Loucy (cell line): Measurements from ENCODE around the gene RAP1GDS1.

Source experiments
- H2AFZ ChIP-seq: fragments of 200-600 bp; sonication (generic); 2 replicates; pipeline ENCODE4 v1.6.0; 2016; ENCODE audit warnings: antibody characterized with exemption, mild to moderate bottlenecking, low read length, moderate library complexity
- H3F3A ChIP-seq: fragments of 200-600 bp; 2 replicates; pipeline ENCODE4 v1.6.0; 2016; ENCODE audit warnings: antibody characterized with exemption, low read depth, mild to moderate bottlenecking
- H3K27me3 ChIP-seq: fragments of 200-600 bp; sonication (generic); 2 replicates; pipeline ENCODE4 v1.6.1; 2014; ENCODE audit warnings: low read length, mild to moderate bottlenecking; ENCODE audit not compliant: insufficient read depth, poor library complexity, severe bottlenecking
- H3K36me3 ChIP-seq: fragments of 200-600 bp; sonication (generic); 2 replicates; pipeline ENCODE4 v1.6.1; 2016; ENCODE audit warnings: low read length; ENCODE audit not compliant: insufficient read depth
- H3K4me1 ChIP-seq: fragments of 200-600 bp; sonication (generic); 2 replicates; pipeline ENCODE4 v1.5.1; 2014; ENCODE audit warnings: low read length, mild to moderate bottlenecking; ENCODE audit not compliant: insufficient read depth, poor library complexity, severe bottlenecking
- H3K4me2 ChIP-seq: fragments of 200-600 bp; sonication (generic); 2 replicates; pipeline ENCODE4 v1.6.0; 2014; ENCODE audit warnings: antibody characterized with exemption, low read length, low read depth, mild to moderate bottlenecking; ENCODE audit not compliant: poor library complexity, severe bottlenecking
- H3K4me3 ChIP-seq: fragments of 200-600 bp; sonication (generic); 2 replicates; pipeline ENCODE4 v1.5.1; 2014; ENCODE audit warnings: low read length, mild to moderate bottlenecking, mixed read lengths; ENCODE audit not compliant: poor library complexity, severe bottlenecking
- H3K79me2 ChIP-seq: fragments of 200-600 bp; sonication (generic); 2 replicates; pipeline ENCODE4 v1.6.1; 2014; ENCODE audit warnings: low read length; ENCODE audit not compliant: insufficient read depth
- H3K9ac ChIP-seq: fragments of 200-600 bp; sonication (generic); 2 replicates; pipeline ENCODE4 v1.6.0; 2014; ENCODE audit warnings: mild to moderate bottlenecking, low read depth, low read length, moderate library complexity; ENCODE audit not compliant: poor library complexity, severe bottlenecking
- H3K9me2 ChIP-seq: fragments of 200-600 bp; sonication (generic); replicated peaks from 2 replicates; pipeline ENCODE4 v1.6.1; 2016; ENCODE audit warnings: low read depth, low read length, mixed read lengths
- H3K9me3 ChIP-seq: fragments of 200-600 bp; sonication (generic); 2 replicates; pipeline ENCODE4 v1.6.1; 2014; ENCODE audit warnings: mild to moderate bottlenecking, antibody characterized with exemption, low read length, low read depth; ENCODE audit not compliant: insufficient read depth
- H4K20me1 ChIP-seq: fragments of 200-600 bp; sonication (generic); 2 replicates; pipeline ENCODE4 v1.6.0; 2014; ENCODE audit warnings: antibody characterized with exemption, low read length, mild to moderate bottlenecking; ENCODE audit not compliant: insufficient read depth, poor library complexity, severe bottlenecking
- CTCF ChIP-seq: fragments of 200-600 bp; sonication (generic); conservative IDR thresholded peaks from 2 replicates; pipeline ENCODE4 v1.5.1; 2014; ENCODE audit warnings: mild to moderate bottlenecking, antibody characterized with exemption, low read length
- EZH2phosphoT487 ChIP-seq: fragments of 200-600 bp; IDR thresholded peaks from 2 replicates; pipeline ENCODE4 v1.6.1; 2018; ENCODE audit warnings: antibody characterized with exemption, mild to moderate bottlenecking, moderate library complexity, borderline replicate concordance

The RAP1GDS1 gene

GRCh38 chr4:98381306-98381705 lies 120.1 kb downstream of the RAP1GDS1 start:
- Histone ChIP-seq H3K4me1 (no peaks in the 10 kb centered on the region), H3K9ac (no peak overlapping the region), H3K27me3 (no peaks in the 10 kb centered on the region), H3K4me3 (no peak overlapping the region), H3F3A (no peaks in the 10 kb centered on the region), H4K20me1 (no peaks in the 10 kb centered on the region), H3K9me2 (no peaks in the 10 kb centered on the region), H3K4me2 (no peak overlapping the region), H2AFZ (no peak overlapping the region), H3K36me3 (peaks cover 6% of the 10 kb centered on the region; the same call in 1 of the 2 replicates), H3K79me2 (no peaks in the 10 kb centered on the region), H3K9me3 (no peaks in the 10 kb centered on the region)
- TF ChIP-seq CTCF = no peak
- no peak for TF ChIP-seq EZH2phosphoT487

- Histone ChIP-seq H3K4me2 (no peak overlapping the region), H3K9me2 (no peaks in the 10 kb centered on the region), H3K9ac (no peak overlapping the region), H3K9me3 (no peaks in the 10 kb centered on the region), H4K20me1 (no peaks in the 10 kb centered on the region), H3K79me2 (no peaks in the 10 kb centered on the region), H3K4me3 (no peak overlapping the region), H3F3A (no peaks in the 10 kb centered on the region), H3K36me3 (peaks cover 6% of the 10 kb centered on the region; the same call in 1 of the 2 replicates), H3K4me1 (no peaks in the 10 kb centered on the region), H2AFZ (no peak overlapping the region), H3K27me3 (no peaks in the 10 kb centered on the region)
- TF ChIP-seq EZH2phosphoT487 (no peak), CTCF (no peak)
Observed at GRCh38 chr4:98383431-98384106, 122.4 kb downstream of the RAP1GDS1 start.

GRCh38 chr4:98385831-98386230 lies 124.6 kb downstream of the RAP1GDS1 start:
- Histone ChIP-seq H3K79me2 (no peaks in the 10 kb centered on the region), H3K4me3 (no peak overlapping the region), H3K4me2 (no peak overlapping the region), H3K9me3 (no peaks in the 10 kb centered on the region), H3K9me2 (no peaks in the 10 kb centered on the region), H2AFZ (no peak overlapping the region), H3K4me1 (no peaks in the 10 kb centered on the region), H3K9ac (no peak overlapping the region), H3K36me3 (no peaks in the 10 kb centered on the region), H4K20me1 (no peaks in the 10 kb centered on the region), H3K27me3 (no peaks in the 10 kb centered on the region), H3F3A (no peaks in the 10 kb centered on the region)
- TF ChIP-seq EZH2phosphoT487 (no peak), CTCF (no peak)
